ENCODE measurements around the gene ARHGEF10L.
A peak's percentile ranks its signal among the peaks of the same experiment; 100 is the strongest.

The ARHGEF10L gene

DNA sequence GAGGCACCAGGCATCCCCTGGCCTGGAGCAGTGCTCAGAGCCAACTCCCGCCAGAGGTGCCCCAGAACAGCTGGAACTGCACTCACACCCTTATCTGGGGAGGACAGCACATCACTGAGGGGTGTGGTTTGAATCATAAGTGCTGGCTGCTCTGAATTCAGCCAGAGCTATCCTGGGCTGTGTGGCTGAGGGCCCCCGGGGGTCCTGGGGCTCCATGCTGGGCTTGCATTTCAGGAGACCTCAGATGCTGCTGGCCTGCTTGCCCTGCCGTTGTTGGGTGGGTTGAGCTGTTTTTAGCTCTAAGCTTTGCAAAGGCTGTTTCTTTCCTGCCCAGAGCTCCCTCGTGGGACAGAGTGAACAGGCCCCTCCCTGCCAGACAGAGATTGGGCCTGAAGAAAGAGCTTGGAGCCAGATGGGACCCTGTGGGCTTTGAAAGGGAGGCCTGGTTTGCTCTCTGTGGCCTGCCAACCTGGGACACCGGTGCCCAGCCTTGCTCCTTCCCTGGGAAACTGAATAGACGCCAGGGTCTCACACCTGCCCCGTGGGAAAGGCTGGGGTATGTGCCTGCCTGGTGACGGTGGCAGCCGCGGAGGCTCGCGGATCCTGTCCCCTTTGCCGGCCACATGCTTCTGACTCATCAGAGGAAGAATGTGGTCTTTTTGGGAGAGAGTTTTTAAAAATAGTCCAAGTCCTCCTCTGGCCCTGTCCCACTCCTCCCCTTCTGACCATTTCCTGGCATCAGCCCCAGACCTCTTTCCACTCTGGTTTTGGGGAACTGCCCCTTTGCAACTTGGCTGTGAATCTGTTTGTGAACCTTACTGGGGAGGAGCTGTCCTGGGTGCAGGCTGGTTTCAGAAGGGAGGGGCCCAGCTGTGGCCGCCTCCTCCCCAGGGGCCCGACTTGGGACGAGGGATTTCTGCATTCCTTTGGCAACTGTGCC, 30.0 kb downstream of the ARHGEF10L start:
- peak; percentile 20 for DNase-seq

DNA sequence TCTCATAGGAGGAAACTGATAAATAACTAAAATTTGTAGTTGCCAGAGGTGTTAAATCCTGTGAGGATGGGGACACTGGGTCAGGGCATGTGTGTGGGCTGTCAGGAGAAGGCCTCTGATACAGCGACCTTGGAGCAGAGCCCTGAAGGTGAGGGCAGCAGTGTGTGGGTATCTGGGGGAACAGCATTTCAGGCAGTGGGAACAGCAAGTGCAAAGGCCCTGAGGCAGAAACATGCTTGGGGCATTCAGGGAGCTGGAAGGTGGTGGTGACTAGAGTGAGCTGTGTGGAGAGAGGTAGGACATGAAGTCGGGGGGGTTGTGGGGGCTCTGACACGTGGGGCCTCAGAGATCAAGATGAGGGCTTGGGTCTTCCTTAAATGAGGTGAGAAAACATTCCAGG, 30.7 kb downstream of the ARHGEF10L start:
- DNase-seq, result no peak

DNA sequence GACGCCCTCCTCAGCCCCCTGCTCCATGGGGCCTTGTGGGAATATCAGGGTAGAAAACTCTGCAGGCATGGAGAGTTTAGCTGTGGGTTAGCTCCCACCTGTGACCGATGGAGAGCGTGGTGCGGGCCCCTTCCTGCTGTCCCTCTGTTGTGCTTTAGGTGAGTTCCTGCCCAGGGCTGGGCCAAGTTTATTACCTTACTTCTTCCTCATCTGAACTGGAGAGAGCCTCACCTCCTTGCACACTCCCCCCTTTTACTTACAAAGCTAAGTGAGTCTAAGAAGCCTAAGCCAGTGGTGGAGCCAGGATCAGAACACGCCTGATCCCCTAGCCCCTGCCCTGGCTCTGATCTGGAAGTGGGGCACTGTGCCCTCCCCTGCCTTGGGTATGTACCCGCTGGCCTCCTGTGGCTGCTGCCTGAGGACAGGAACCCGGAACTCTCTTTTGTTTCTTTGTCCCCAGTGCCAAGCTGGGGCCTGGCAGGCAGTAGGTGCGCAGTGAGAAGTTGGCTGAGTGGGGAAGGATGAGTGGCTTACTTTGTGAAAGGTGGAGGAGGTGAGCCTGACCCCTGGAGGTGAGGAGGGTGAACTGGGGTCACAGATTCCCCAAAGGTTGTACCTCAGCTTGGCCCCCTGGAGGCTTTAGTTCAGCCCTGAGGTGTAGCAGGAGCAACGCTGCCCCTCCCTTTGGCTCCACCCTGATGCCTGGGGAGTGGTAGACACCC, 32.9 kb downstream of the ARHGEF10L start:
- DNase-seq, result no peak

DNA sequence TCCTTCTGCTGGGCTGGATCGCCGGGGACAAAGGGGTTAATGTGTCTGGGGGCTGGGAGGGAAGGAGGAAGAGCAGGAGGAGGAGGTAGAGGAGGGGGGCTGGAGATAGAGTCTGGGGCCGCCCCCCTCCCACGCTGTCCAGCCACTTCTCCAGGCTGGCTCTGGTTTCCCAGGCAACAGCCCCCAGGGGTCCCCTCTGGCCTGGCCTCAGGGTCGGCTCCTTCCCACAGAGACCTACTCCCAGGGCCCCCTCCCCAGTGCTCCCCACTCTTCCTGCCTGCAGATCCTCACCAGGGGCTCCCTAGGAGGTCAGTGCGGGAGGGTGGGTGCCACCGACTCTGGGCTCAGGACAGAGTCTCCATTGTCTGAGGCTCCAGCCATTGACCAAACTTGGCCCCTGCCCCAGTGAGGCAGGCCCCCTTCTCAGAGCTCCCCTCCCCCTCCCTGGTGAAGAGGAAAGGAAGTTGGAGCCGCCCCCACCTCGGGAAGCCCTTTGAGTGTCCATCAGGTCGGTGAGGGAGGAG, 34.1 kb downstream of the ARHGEF10L start:
- no peak for DNase-seq

DNA sequence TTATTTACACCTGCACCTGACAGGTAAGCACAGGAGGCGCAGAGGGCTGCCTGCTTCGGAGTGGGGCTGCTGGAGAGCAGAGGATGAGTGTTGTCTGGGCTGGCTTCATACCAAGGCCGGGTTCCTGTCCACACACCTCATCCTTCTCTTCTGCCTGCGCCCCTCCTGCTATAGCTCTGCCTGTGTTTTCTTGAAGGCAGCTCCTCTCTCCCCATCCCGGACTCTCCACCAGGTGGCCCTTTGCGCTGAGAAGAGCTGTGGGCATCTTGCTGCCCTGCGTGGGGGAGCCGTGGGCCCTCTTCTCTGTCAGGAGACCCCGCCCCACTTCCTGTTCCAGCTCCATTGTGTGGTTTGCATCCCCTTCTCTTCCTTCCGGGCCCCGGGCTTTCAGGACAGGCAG, 35.0 kb downstream of the ARHGEF10L start:
- DNase-seq, result no peak

DNA sequence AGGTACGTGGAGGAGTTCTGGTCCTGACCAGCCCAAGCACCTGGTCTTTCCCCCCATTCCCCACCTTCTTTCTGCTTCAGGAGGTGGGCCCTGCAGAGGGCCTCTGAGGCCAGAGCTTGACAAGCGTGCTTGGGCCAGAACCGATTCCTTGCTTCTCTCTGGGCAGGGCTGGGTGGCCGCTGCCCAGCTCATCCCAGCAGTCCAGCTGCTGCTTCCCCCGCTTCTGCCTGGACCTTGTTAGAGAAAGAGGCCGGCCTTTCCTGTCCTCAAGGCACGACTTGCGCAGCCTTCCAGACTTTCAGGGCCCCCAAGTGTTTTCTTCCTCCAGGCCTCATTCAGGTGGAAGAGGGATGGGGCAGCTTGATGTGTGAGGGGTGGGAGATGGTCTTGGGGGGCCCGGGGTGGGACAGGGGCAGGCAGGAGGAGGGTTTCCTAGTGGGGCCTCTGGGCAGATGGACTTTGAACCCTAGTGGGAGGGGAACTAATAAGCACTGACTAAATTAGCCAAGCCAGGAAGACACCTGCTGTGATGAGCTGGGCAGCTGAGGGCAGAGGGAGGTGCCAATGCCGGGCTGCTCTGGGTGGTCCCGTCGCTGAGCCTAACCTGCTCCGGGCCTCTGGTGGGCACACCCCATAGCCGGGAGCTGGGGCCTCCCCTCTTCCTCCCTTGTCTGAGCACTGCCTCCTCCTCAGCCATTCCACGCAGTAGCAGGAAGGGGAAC, 36.5 kb downstream of the ARHGEF10L start:
- no peak for DNase-seq

DNA sequence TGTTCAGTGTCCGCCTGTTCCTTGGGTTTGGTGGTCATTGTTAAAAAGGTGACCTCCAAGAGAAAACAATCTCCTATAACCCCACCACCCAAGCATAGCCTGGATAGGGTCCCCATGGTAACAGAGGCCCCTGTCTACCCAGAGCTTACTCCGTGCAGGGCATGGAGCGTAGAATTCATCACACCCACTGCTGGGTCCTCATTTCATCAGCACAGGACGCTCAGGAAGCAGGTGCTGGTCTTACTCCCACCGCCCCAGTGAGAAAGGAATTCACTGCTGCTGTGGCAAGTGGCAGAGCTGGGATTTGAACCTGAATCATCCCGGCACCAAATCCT, 37.0 kb downstream of the ARHGEF10L start:
- DNase-seq, result no peak

DNA sequence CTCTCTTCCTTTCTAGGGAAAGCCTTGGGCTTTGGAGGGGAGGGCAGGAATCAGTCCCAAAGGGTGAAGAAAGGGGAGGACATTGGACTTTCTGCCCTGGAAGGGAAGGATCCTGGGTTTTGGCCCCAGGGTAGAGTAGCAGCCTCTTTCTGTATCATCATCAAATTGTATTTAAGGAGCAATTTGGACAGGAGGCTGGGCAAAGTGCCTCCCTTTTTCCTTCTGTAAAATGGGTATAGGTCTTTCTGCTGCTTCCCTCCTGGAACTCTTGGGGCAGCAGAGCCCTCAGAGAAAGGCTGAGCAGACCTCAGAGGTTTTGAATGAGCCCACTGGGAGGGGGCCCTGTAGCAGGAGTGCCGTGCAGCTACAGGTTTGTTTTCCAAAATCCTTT, 38.4 kb downstream of the ARHGEF10L start:
- no peak for DNase-seq

DNA sequence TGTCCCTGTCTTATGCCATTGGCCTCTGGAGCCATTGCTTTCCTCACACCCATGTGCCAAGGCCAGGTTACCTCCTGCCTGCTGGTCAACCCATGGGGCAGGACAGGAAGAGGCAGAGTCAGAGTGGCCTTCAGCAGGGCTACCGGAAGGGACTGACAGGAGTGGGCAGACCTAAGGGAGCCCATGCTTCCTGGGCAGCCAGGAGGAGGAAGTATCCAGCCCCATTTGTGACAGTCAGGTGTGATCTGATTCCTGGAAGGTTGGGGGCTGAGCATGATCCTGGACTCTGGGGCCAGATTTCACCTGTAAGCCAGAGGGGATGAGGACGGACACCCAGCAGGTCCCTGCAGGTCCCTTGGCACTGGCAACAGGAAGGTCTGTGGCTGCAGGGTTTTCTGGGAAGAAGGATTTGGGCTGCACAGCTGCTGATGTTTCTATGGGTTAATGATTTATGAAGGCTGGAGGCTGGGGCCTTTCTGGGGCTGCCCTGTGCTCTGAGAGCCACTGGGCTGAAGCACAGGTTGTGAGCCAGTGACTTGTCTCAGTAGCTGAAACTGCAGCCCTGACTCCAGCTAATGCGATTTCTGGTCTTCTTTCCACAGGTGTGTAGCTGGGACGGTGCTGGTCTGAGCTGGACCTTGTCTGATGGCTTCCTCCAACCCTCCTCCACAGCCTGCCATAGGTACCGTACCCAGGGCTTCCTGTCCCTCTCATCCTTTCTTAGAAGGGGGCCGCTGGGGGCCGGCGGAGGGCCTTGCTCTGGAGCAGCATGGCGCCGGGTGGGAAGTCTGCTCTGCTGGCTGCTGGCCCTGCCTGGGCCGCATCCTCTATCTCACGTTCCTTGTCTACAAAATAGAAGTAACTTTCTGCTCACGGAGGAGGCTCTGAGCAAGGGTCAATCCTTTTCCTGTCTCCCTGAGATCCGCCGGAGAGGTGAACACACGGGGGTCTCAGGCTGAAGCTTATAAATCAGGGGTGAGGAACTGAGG, 40.7 kb downstream of the ARHGEF10L start:
- DNase-seq, result no peak

DNA sequence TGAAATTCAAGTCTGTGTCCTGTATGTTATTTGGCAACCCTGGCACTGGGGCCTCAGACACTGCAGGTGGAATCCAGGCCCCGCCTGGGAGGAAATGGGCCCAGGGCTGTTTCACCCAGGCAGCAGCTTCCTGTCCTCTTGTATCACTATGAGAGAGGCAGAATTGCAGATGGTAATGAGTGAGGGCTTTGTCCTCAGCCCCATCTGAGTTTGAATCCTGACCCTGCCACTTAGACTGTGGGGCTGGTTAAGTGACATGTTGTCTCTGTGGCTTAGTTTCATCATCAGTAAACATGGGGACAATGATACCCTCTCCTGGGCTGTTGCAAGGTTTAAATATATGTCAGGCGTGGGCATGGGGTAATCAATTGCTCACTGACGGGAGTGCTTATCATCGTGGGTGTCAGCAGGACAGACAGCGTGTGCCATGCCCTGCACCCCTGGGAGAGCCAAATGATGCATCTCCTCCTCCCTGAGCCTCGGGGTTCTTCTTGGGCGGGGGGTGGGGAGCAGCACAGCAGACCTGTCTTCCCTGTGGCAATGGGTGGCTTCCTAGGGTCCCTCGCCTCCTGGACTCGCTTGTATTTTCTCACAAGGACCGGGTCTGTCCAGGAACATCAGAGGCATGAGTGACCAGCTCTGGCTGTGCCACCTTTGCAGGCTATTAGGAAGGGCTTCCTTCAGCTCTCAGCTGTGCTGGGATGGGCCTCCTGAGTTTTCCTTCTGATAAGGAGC, 42.1 kb downstream of the ARHGEF10L start:
- DNase-seq, result no peak

DNA sequence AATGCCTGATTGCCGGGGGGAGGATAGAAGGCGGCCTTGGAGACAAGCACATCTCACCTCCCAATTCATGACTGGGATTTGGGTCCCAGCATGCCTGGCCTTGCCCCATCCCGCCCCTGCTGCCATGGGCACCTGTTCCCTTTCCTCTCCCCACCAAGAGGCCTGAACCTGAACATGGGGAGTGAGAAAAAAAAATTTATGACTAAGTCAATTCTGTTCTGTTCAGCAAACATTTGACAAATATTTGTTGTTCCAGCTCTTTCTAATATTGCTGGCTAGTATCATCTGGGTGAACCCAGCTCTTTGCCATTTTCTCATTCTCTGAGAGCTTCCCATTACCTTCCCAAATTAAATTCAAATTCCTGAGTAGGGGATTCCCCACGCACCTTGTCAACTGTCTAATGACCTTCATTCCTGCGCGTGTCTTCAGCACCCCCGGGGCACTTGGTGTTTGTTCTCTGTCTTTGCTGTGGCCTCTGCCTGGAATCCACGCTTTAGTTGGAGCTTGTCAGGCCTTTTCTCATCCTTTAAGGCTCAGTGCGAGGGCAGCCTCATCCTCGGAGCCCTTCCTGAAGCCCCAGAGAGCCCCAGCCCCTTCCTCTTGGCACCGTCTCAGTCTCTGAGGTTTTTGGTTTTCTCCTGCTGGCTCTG, 42.8 kb downstream of the ARHGEF10L start:
- DNase-seq, result no peak

DNA sequence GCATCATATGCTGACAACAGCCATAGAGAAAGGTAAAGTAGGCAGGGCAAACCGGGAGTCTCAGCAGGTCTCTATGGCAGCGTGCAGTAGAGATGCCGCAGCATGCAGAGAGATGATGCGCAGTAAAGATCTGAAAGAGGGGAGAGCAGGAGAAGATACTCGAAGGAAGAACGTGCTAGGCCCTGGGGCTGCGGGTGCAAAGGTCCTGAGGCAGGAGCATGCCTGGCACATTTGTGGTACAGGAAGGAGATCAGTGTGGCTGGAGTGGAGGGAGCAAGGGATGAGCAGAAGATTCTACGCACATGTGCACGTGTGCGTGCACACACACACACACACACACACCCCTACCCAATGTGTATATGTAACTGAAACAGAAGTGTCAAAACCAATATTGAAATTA, 45.0 kb downstream of the ARHGEF10L start:
- no peak for DNase-seq

DNA sequence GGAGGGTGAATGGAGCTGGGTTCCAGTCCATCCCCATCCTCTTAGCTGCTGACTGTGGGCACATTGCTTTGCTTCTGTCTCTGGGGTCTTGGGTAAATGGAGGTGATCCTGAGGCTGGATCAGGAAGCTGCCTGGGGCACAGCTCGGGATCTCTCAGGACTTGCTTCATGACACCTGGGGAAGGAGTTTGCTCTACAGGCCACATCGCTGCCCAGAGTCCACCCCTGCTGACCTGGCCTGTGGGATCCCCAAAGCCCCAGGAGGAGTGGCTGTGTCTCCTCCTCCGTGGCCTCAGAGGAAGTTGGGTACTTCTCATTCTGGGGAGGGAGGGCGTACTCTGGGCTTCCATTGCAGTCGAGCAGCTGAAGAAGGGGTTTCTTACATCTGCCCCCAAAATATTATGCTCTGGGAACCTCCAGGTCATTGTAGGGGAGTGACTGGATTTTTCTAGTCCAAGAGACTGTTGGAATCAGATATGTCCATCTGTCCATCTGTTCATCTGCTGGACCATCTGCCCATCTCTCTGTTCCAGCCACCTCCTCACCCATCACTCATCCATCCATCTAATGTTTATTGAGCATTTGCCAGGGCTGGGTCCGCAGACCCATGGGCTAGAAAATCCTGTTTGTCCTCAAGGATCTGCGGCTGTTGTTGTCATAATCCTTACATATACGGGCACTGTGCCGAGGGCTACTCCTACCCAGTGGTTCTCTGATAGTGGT, 45.9 kb downstream of the ARHGEF10L start:
- DNase-seq, result no peak

DNA sequence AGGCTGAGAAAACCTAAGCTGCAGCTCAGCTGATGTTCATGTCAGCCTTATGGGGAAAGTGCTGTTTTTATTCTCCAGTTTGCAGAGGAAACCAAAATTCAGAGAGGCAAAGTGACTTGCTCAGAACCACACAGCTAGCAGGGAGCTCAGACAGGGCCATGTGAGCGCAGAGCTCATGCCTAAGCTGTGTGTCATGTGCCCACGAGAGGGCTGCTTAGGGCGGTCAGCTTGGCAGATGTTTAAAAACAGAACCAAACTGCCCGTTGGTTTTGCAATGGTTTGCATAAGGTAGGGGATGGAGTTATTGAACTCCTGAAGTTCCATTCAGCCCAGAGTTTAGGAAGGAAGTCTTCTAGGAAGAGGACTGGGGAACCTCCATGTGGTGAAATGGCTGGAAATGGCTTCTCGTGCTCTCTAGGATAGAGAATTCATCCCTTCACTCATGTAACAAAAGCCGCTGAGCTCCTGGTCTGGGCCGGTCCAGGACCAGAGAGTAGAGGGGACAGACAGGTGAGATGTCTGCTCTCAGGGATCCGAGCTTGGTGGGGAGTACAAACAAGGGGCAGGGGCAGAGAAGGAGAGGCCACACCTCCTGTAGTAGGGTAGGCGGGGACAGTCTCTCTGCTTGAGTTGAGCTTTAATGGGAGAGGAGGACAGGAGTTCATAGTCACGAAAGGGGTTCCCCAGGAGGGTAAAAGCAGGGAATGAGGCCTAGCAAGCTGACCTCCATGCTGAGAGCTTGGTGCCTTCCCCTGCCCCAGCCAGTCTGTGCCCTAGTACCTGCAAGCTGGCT, 46.9 kb downstream of the ARHGEF10L start:
- DNase-seq, result no peak

DNA sequence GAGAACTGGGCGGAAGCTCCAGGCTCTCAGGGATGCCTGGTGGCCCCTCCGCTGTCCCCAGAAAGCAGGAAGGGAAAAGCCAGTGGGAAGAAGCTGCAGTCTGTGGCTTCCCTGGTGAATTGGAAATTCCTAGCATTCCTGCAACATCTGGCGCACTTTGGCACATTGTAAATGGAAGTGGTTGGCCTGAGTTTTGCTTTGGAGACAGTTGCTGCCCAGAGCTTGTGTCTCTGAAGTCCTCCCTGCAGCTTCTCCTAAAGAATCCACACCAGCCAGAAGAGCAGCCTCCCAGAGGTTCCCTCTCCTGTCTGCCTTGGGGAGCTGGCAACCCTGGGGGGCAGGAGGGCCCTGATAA, 48.2 kb downstream of the ARHGEF10L start:
- DNase-seq, result no peak

DNA sequence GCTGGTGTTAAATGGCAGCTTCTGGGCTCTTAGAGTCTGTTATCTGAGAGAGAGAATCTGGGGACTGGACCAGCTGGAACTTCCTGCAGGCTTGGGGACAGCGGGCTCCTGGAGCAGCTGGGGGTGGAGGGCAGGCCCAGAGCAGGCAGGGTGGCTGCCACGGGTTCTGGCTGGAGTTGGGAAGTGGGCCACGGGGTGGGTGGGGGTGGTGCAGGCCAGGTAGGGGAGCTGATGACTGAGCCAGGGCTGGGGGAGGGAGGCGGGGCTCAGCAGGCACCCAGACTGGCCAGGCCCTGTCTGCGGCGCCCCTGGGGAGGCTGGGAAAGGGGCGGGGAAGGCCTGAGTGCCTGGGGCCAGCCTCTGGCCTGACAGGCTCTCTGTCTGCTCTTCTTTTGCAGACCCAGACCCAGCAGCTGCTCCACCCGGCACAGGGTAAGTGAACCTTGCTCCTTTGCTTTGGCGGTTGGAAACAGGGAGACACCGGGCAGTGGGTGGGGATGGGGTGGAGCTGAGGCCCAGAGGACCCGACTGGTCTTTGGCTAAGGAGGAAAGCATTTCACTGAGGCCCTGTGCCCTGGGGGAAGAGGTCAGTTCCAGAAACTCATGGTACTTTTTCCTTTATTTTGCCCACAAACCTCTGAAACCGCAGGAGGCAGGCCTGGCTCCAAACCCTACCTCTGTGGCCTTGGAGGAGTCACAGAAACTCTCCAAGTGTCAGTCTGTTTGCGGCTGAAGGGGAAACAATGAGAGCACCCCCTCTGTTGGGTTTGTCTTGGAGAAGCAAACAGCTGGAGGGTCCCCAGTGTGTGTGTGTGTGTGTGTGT, 48.8 kb downstream of the ARHGEF10L start:
- no peak for DNase-seq

DNA sequence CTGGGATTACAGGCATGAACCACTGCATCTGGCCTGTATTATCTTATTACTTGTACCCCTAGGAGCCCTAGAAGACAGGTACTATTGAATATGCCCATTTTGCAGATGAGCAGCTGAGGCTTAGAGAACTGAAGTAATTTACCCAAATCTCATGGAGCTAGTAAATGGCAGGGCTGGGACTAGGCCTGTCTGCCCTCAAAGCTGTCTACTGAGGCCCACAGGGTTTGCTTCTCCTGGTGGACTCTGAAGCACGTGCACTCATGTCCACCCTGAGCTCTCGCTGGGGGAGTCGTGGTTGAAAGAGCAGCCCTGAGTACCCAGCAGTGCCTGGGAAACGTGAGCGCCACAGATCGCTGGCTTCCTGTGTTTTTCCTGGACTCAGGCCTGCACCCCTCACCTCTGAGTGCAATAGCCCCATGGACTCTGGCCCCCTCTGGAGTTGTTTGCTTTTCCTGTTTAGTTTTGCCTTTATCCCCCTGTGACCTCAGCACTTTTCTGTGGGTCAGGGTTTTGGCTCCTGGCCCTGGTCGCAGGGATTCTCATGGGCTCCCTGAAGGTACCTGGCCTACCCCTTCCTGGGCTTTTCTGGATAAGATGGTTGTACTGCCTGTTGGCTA, 52.4 kb downstream of the ARHGEF10L start:
- no peak for DNase-seq

DNA sequence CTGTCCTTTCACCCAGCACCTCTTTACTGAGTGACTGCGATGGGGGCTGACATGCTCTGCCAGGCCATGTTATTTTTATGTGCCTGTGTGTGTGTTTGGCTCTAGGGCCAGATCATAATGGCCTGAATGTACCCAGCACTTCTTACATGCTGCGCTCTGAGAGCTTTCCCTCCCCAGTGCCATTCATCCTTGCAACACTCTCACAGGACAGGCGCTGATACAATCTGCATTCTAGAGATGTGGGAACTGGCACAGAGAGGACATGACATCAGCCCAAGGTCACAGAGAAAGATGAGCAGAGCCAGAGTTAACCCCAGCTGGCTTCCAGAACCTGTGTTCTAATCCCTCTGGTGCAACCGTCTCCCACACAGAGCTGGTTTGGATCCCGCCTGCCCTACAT, 54.5 kb downstream of the ARHGEF10L start:
- DNase-seq, result no peak

All from CD4-positive, alpha-beta T cell treated with Interleukin-15 for 1 hour (primary cell).